K562 (cell line): ENCODE measurements around the gene QRFP. TPM values are rescaled to one million over a fixed set of nuclear protein-coding genes. Genes with fewer than 3 reads are reported as not detected.
A peak's percentile ranks its signal among the peaks of the same experiment; 100 is the strongest.

Source experiments
- ATAC-seq: fragments of 200-7000 bp; cut with Tn5 transposase; 3 replicates; pipeline ENCODE4 v1.9.1; 2020; ENCODE audit warnings: moderate library complexity
- BruUV-seq: library from RNA; stranded (reverse); fragments of 400-500 nt; replicated peaks from 2 replicates; lab custom pipeline; 2021; lab: Mats Ljungman, UMichigan
- CTCF ChIA-PET: fragments of 300-600 bp; formaldehyde crosslinking; extraction: SDS; loops from one replicate; lab custom pipeline; 2021; ENCODE audit warnings: low intra/inter-chr PET ratio; lab: Yijun Ruan, JAX
- POLR2A ChIA-PET: fragments of 300-600, 350-650 bp; sonication (Branson Sonifier 250); formaldehyde crosslinking; extraction: SDS; loops from one replicate; lab custom pipeline; 2021; ENCODE audit warnings: antibody characterized with exemption, inconsistent platforms; lab: Yijun Ruan, JAX
- DNase-seq, 4 experiments: peaks; one replicate each; pipeline versions ENCODE4 v3.0.0 to v3.0.0-alpha.2; 2011 to 2018; ENCODE audit warnings: low spot score in 3 of 4, mixed read lengths in 3 of 4; ENCODE audit errors: extremely low read depth in 1 of 4
- FAIRE-seq: peaks from 2 replicates; lab custom pipeline; 2011; peaks lifted over from hg19 to GRCh38; lab: Jason Lieb, UNC
- H2AFZ ChIP-seq: 2 replicates; pipeline ENCODE4 v1.6.0; 2011; ENCODE audit warnings: low read depth, low read length, control low read depth, inconsistent platforms
- H3K27ac ChIP-seq: fragments of 200-600 bp; 3 replicates; pipeline ENCODE4 v1.8.0; 2011; ENCODE audit warnings: low read depth, mild to moderate bottlenecking, control low read depth, inconsistent platforms, low read length, moderate library complexity, mixed read lengths; ENCODE audit errors: extremely low read depth
- H3K27me3 ChIP-seq, 2 experiments: fragments of 300-600 bp in 1 of 2; 2 replicates in 1 of 2; 3 replicates in 1 of 2; pipeline versions ENCODE4 v1.6.0 to v1.8.0; 2011; ENCODE audit warnings: inconsistent platforms in 2 of 2, low read length in 2 of 2, mild to moderate bottlenecking in 1 of 2, mixed read lengths in 1 of 2, moderate library complexity in 1 of 2; ENCODE audit not compliant: control insufficient read depth in 2 of 2, insufficient read depth in 2 of 2
- H3K36me3 ChIP-seq: fragments of 300-600 bp; 3 replicates; pipeline ENCODE4 v1.8.0; 2011; ENCODE audit warnings: mild to moderate bottlenecking, low read length, inconsistent platforms; ENCODE audit not compliant: control insufficient read depth, insufficient read depth
- H3K4me1 ChIP-seq, 2 experiments: fragments of 200-600 bp in 1 of 2; replicated peaks in 1 of 2; 2 replicates in 1 of 2; 3 replicates in 1 of 2; pipeline versions ENCODE4 v1.5.1 to v1.8.0; 2011; ENCODE audit warnings: inconsistent platforms in 2 of 2, low read length in 2 of 2, mild to moderate bottlenecking in 1 of 2, mixed read lengths in 1 of 2, moderate library complexity in 1 of 2; ENCODE audit not compliant: control insufficient read depth in 2 of 2, insufficient read depth in 2 of 2
- H3K4me2 ChIP-seq: 2 replicates; pipeline ENCODE4 v1.6.1; 2011; ENCODE audit warnings: low read length, control low read depth, inconsistent platforms, mixed read lengths; ENCODE audit not compliant: insufficient read depth
- H3K4me3 ChIP-seq: fragments of 200-600 bp; sonication (generic), shearing (Covaris generic); 2 replicates; pipeline ENCODE4 v1.5.1; 2016; ENCODE audit warnings: control low read depth, inconsistent platforms
- H3K79me2 ChIP-seq: fragments of 200-600 bp; 3 replicates; pipeline ENCODE4 v1.8.0; 2011; ENCODE audit warnings: low read length, inconsistent platforms; ENCODE audit not compliant: control insufficient read depth, insufficient read depth
- H3K9ac ChIP-seq, 2 experiments: 2 replicates each; pipeline versions ENCODE4 v1.6.0 to v1.6.1; 2011; ENCODE audit warnings: low read depth in 2 of 2, low read length in 2 of 2, control low read depth in 1 of 2, inconsistent platforms in 1 of 2, mild to moderate bottlenecking in 1 of 2, mixed read lengths in 1 of 2; ENCODE audit not compliant: insufficient read depth in 1 of 2
- H3K9me1 ChIP-seq: one replicate; pipeline ENCODE4 v1.6.0; 2011; ENCODE audit warnings: inconsistent platforms, mild to moderate bottlenecking, low read length, moderate library complexity; ENCODE audit not compliant: control insufficient read depth, insufficient read depth
- H3K9me3 ChIP-seq: replicated peaks from 2 replicates; pipeline ENCODE4 v1.5.1; 2011; ENCODE audit warnings: low read depth, low read length, inconsistent platforms; ENCODE audit not compliant: control insufficient read depth, insufficient read depth
- H4K20me1 ChIP-seq: replicated peaks from 2 replicates; pipeline ENCODE4 v1.6.1; 2011; ENCODE audit warnings: low read length, inconsistent platforms, mixed read lengths; ENCODE audit not compliant: control insufficient read depth, insufficient read depth
- CHD2 ChIP-seq: IDR thresholded peaks from 2 replicates; pipeline ENCODE4 v1.6.1; 2011; ENCODE audit warnings: low read depth, low read length
- DEAF1 ChIP-seq: fragments of 450-650 bp; formaldehyde crosslinking; IDR thresholded peaks from 2 replicates; pipeline ENCODE4 v1.4.0; 2020; ENCODE audit warnings: mild to moderate bottlenecking, moderate library complexity
- HDAC1 ChIP-seq, 2 experiments: fragments of 450-650 bp; IDR thresholded peaks; 2 replicates each; pipeline ENCODE4 v1.6.1; 2016 to 2017; ENCODE audit warnings: inconsistent platforms in 1 of 2, mild to moderate bottlenecking in 1 of 2, moderate library complexity in 1 of 2
- PML ChIP-seq: IDR thresholded peaks from 2 replicates; pipeline ENCODE4 v1.6.1; 2012; ENCODE audit warnings: low read length, inconsistent platforms
- POLR2AphosphoS2 ChIP-seq: IDR thresholded peaks from 2 replicates; pipeline ENCODE4 v1.6.1; 2012; ENCODE audit warnings: low read length, improper control_type of control experiment
- RBFOX2 ChIP-seq: fragments of 200-400 bp; formaldehyde crosslinking; IDR thresholded peaks from 2 replicates; pipeline ENCODE4 v1.6.1; 2017; ENCODE audit warnings: low read depth, mild to moderate bottlenecking, low read length, moderate library complexity
- RBM39 ChIP-seq: fragments of 200-400 bp; formaldehyde crosslinking; optimal IDR thresholded peaks from 2 replicates; pipeline ENCODE3; 2018; ENCODE audit warnings: low read depth, low read length
- RHOXF2B ChIP-seq: fragments of 250-450 bp; sonication (Bioruptor Pico); conservative IDR thresholded peaks from 2 replicates; pipeline ENCODE4 v1.5.1; 2021
- THRB ChIP-seq: fragments of 450-650 bp; formaldehyde crosslinking; conservative IDR thresholded peaks from 2 replicates; pipeline ENCODE4 v1.4.0; 2022; ENCODE audit warnings: mild to moderate bottlenecking, missing genetic modification characterization
- ZNF408 ChIP-seq: fragments of 250-450 bp; sonication (Bioruptor Pico); IDR thresholded peaks from 2 replicates; pipeline ENCODE4 v1.4.0; 2020; ENCODE audit warnings: low read depth, mild to moderate bottlenecking, moderate library complexity
- ZNF717 ChIP-seq: fragments of 250-450 bp; sonication (Bioruptor Pico); IDR thresholded peaks from 2 replicates; pipeline ENCODE4 v1.5.0; 2021
- WGBS: fragments of 100-300 bp; shearing (Covaris generic); methylation state at CpG from one replicate; pipeline ENCODE4 v1.1.6; 2016; ENCODE audit warnings: low coverage, mixed read lengths; ENCODE audit not compliant: insufficient coverage; ENCODE audit errors: missing lambda C conversion rate; 5-methylcytosine and 5-hydroxymethylcytosine counted together
- in situ Hi-C: fragments of 300-500 bp; cut with MboI; formaldehyde crosslinking; loops from 4 replicates; pipeline ENCODE4 v1.15.0; 2018; ENCODE audit warnings: inconsistent platforms, mixed read lengths
- intact Hi-C: fragments of 100-400 bp; cut with micrococcal nuclease; formaldehyde crosslinking; loops from 2 replicates; pipeline ENCODE4 v1.14.2; 2022
- polyA plus RNA-seq, 8 experiments: library from polyadenylated mRNA; depleted of rRNA in 4 of 8; stranded (reverse) in 5 of 8; unstranded in 3 of 8; fragments of >200 nt; fragmentation: Nextera tagmentation in 2 of 8; fragmentation: Illumina TruSeq in 1 of 8; extraction: Ambion mirVana in 2 of 8; extraction: Trizol in 1 of 8; gene quantifications; 2 replicates each; pipeline versions ENCODE4 v1.2.1 to v1.2.3, GENCODE V29; 2011 to 2014; ENCODE audit warnings: inconsistent platforms in 1 of 8, missing spikeins in 1 of 8
- total RNA-seq, 7 experiments: library from RNA; depleted of rRNA in 6 of 7; stranded (reverse); fragments of >200 nt in 6 of 7; fragmentation: Illumina TruSeq in 2 of 7; extraction: Trizol in 2 of 7; gene quantifications; 2 replicates each; pipeline versions ENCODE4 v1.2.1 to v1.2.3, GENCODE V29; 2011 to 2021; ENCODE audit warnings: low replicate concordance in 1 of 7

The QRFP gene
- total and polyA plus RNA-seq, 9 of the 15 experiments (the other 6 are each of a cell fraction or from before 2014, with no cell fraction given), result not detected

- DNase-seq, result peak in 2 of 4 experiments; percentile 53 to 55
- Histone ChIP-seq H4K20me1 (peaks cover 35% of the 10 kb centered on the region), H3K79me2 (no peaks in the 10 kb centered on the region), H3K4me2 (no peak overlapping the region), H3K4me3 (no peak overlapping the region), H3K9me3 (no peaks in the 10 kb centered on the region), H3K4me1 (no peaks in the 10 kb centered on the region), H3K27ac (no peak overlapping the region), H3K27me3 (no peaks in the 10 kb centered on the region), H3K36me3 (peaks cover 71% of the 10 kb centered on the region), H3K9me1 (peaks cover 3% of the 10 kb centered on the region), H3K9ac (no peak overlapping the region), H2AFZ (no peak overlapping the region)
- BruUV-seq, result no TSS peak
- intact Hi-C loops (no loop called here), in situ Hi-C loops (loop anchor here (5.0 kb wide), 1 partner anchor 123 kb away; no protein-coding TSS in a partner anchor)
- FAIRE-seq, result no peak
- no peak for ATAC-seq
- 79% methylated on average over 8 of the region's 8 CpGs for WGBS
- ChIA-PET CTCF (interaction anchor here (13.1 kb wide), 1 partner anchor 173 kb away, joined by 201 read pairs; no protein-coding TSS in a partner anchor), POLR2A (interaction anchor here (0.6 to 15.4 kb wide), 4 partner anchors 11 to 191 kb away, joined by 3 to 220 read pairs (median 4); no protein-coding TSS in a partner anchor)
- no peak for TF ChIP-seq ZNF408
- TF ChIP-seq RBM39, result no peak
- no peak for TF ChIP-seq THRB (CRISPR knock-in tag)
- TF ChIP-seq CHD2, result no peak
- no peak for TF ChIP-seq HDAC1 (IDR thresholded peaks at IDR 0.05)
- TF ChIP-seq RBFOX2, result no peak
- no peak for TF ChIP-seq RHOXF2B (CRISPR knock-in tag)
- no peak for TF ChIP-seq DEAF1
- TF ChIP-seq ZNF717, result no peak
- no peak for TF ChIP-seq POLR2AphosphoS2
- no peak for TF ChIP-seq PML
Observed at GRCh38 chr9:130873966-130874365, 22.6 kb downstream of the QRFP start.
